GM18508 (cell line): ENCODE measurements around the gene RAP1GAP2.
"Not testable (repeated sequence)": the region's sequence is repeated elsewhere in the genome, so short reads cannot be mapped to it uniquely, and the experiment has no call there.

Experiments
- ATAC-seq: cut with Tn5 transposase; IDR thresholded peaks from one replicate; pipeline ENCODE4 v1.9.1; 2021; ENCODE audit warnings: moderate number of reproducible peaks; ENCODE audit not compliant: insufficient read depth, unreplicated experiment

The RAP1GAP2 gene

DNA sequence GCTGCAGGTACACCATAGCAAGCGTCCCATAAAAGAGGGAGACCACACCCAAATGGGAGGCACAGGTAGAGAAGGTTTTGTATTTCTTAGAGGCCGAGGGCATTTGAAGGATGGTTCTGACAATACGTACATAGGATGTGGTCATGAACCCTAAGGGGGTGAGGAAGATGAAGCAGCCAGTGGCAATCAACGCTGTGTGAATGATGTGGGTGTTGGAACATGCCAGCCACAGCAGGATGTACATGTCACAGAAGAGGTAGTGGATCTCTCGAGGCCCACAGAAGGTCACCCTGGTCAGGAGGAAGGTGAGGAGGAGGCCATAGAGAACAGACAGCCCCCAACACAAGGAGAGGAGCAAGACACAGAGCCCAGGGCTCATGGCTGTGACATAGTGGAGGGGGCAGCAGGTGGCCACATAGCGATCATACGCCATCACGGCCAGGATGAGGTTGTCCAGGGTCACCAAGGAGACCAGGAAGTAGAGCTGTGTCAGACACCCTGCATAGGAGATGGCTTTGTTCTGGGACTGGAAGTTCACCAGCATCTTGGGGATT, 266.7 kb downstream of the RAP1GAP2 start:
- ATAC-seq: not testable (repeated sequence)

DNA sequence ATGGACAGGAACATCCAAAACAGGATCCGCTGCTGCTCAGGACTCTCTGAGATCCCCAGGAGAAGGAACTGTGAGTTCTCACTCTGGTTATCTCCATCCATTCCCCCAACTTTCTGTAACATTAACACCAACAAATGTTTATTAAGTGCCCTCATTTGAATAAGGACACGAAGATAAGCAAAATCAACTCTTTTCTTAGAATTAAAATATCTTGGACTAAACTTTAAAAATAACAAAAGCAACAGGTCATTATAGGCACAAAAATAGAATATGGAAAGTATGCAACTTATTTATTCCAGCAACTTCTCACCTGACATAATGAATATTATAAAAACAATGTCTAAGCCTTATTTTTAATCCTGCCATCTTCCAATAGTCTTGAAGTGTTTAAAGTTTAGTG, 267.3 kb downstream of the RAP1GAP2 start, which contains the start of gene OR1D5:
TSS of gene OR1D5 (minus strand) at position 101 of the 400 bp plus-strand sequence. CDS start at position 101, 0 bp downstream.
- not testable (repeated sequence) for ATAC-seq

DNA sequence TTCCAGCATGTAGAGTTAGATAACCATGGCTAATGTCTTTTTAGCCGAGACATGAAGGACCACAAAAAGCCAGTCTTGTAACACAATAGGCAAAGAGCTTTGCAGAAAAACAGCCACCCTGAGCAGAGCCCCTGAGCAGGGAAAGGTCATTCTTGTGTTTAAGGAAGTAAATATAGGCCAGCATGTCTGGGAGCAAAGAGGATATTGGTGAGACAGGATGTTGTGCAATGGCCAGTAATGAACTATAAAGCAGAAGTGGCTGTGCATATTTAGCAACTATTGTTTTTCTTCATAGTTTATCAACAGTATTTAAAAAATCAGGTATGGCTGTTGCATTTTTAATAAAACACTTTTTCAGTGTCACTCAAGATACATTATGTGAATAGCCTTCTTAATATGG, 269.0 kb downstream of the RAP1GAP2 start:
- ATAC-seq: not testable (repeated sequence)

DNA sequence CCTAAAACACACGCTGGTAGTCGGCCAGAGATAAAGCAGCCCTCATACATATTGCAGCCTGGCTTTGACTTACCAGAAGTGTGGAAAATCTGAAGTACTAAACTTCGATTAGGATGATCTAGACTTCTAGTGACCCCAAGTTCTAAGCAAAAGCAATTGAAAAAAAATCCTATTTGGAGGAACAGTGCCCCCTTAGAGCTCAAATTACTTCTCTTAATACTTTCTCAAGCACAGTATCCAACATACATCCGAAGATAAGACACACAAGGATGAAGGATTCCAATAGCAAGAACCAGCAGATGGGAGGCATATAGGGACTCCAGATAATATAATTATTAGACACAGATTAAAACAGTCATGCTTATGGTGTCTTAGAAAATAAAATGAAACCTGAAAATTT, 277.6 kb downstream of the RAP1GAP2 start:
- ATAC-seq: not testable (repeated sequence)
